ENCODE results near the gene ZNF575.

The ZNF575 gene

GRCh38 chr19:43503501-43504425 is 29.2 kb upstream of the ZNF575 start (continued):
- TF ChIP-seq ZFP69B (tag by site-specific recombination; IDR thresholded peaks at IDR 0.05) (peak; percentile 67; the same call in 1 of the 2 replicates), HOXA7 (CRISPR knock-in tag; IDR thresholded peaks at IDR 0.05; ENCODE audit: borderline replicate concordance) (no peak), ZNF433 (tag by site-specific recombination; IDR thresholded peaks at IDR 0.05; ENCODE audit: low read depth) (no peak), ZNF366 (tag by site-specific recombination; conservative IDR thresholded peaks at IDR 0.05) (peak; percentile 44; the same call in 1 of the 2 replicates), ZNF280D (tag by site-specific recombination; IDR thresholded peaks at IDR 0.05) (no peak), TCF7L2 (IDR thresholded peaks at IDR 0.05; ENCODE audit: borderline replicate concordance, low read depth, low read length) (0 out of 2 replicates have a peak, but pooled peaks have one; percentile 29), ZBTB21 (tag by site-specific recombination; IDR thresholded peaks at IDR 0.05) (peak; percentile 55; the same call in 1 of the 2 replicates), SETDB1 (IDR thresholded peaks at IDR 0.05; ENCODE audit: insufficient read length, low read length) (no peak), ZNF473 (tag by site-specific recombination; IDR thresholded peaks at IDR 0.05) (no peak), ZNF280C (tag by site-specific recombination; IDR thresholded peaks at IDR 0.05) (no peak), GLIS2 (tag by site-specific recombination; IDR thresholded peaks at IDR 0.05) (peak; percentile 100), ZNF350 (tag by site-specific recombination; IDR thresholded peaks at IDR 0.05) (no peak), ZNF658 (tag by site-specific recombination; IDR thresholded peaks at IDR 0.05) (no peak), ZNF404 (tag by site-specific recombination; IDR thresholded peaks at IDR 0.05) (no peak), ZNF629 (tag by site-specific recombination; IDR thresholded peaks at IDR 0.05) (no peak), ZNF610 (tag by site-specific recombination; IDR thresholded peaks at IDR 0.05; ENCODE audit: borderline replicate concordance) (peak; percentile 24; the same call in 1 of the 2 replicates), ZNF792 (tag by site-specific recombination; IDR thresholded peaks at IDR 0.05) (no peak), ZSCAN16 (tag by site-specific recombination; IDR thresholded peaks at IDR 0.05) (peak; percentile 63; the same call in 1 of the 2 replicates), ZNF202 (tag by site-specific recombination; IDR thresholded peaks at IDR 0.05; ENCODE audit: borderline replicate concordance) (no peak), ZNF239 (tag by site-specific recombination; IDR thresholded peaks at IDR 0.05) (peak; percentile 65), GLIS1 (tag by site-specific recombination; IDR thresholded peaks at IDR 0.05) (peak; percentile 100), SCRT2 (tag by site-specific recombination; IDR thresholded peaks at IDR 0.05) (peak; percentile 91), HIC1 (tag by site-specific recombination; IDR thresholded peaks at IDR 0.05) (no peak), EGR2 (tag by site-specific recombination; IDR thresholded peaks at IDR 0.05; ENCODE audit: low read depth) (0 out of 2 replicates have a peak, but pooled peaks have one; percentile 16), ZNF843 (tag by site-specific recombination; IDR thresholded peaks at IDR 0.05) (peak; percentile 53), ZBTB6 (tag by site-specific recombination; IDR thresholded peaks at IDR 0.05) (peak; percentile 95), SP7 (tag by site-specific recombination; IDR thresholded peaks at IDR 0.05) (peak; percentile 38; the same call in 1 of the 2 replicates), KLF1 (tag by site-specific recombination; IDR thresholded peaks at IDR 0.05) (no peak; the same call in 1 of the 2 replicates), KLF9 (tag by site-specific recombination; IDR thresholded peaks at IDR 0.05; ENCODE audit: low read depth) (peak; percentile 93), ZNF391 (tag by site-specific recombination; IDR thresholded peaks at IDR 0.05; ENCODE audit: borderline replicate concordance, low read depth) (peak; percentile 93)

All from HEK293 (cell line).